Stimulated activated CD4-positive, alpha-beta T cell treated with anti-CD3 and anti-CD28 coated beads, Interleukin-15, amount 100 ng/mL, for 48 hours (primary cell): ENCODE measurements around the gene RNASE8.

ENCODE experiments used
- DNase-seq, 2 donors: peaks; one replicate each; pipeline ENCODE4 v3.0.0-alpha.2; 2020; ENCODE audit warnings: low read depth in 2 of 2

Gene RNASE8

DNA sequence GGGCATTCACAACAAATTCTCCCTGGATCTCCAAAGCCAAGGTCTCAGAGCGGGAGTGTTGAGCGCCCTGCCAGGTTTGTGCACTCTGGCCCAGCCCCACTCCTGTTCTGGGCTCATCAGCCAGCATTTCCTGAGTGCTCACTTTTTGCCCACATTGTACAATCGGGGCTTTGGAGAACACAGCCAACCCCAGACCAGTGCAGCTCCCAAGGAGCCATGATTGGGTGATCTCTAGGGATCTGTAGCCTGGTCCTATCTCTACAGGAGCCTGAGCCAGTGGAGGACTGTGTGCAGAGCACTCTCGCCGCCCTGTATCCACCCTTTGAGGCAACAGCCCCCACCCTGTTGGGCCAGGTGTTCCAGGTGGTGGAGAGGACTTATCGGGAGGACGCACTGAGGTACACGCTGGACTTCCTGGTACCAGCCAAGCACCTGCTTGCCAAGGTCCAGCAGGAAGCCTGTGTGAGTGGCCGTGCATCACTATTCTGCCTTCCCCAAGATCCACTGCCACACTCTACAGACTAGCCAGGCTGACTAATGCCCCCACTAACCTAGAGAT lies 15.2 kb downstream of the RNASE8 start:
- no peak for DNase-seq

DNA sequence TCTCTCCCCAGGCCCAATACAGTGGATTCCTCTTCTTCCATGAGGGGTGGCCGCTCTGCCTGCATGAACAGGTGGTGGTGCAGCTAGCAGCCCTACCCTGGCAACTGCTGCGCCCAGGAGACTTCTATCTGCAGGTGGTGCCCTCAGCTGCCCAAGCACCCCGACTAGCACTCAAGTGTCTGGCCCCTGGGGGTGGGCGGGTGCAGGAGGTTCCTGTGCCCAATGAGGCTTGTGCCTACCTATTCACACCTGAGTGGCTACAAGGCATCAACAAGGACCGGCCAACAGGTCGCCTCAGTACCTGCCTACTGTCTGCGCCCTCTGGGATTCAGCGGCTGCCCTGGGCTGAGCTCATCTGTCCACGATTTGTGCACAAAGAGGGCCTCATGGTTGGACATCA lies 16.3 kb downstream of the RNASE8 start:
- no peak for DNase-seq

DNA sequence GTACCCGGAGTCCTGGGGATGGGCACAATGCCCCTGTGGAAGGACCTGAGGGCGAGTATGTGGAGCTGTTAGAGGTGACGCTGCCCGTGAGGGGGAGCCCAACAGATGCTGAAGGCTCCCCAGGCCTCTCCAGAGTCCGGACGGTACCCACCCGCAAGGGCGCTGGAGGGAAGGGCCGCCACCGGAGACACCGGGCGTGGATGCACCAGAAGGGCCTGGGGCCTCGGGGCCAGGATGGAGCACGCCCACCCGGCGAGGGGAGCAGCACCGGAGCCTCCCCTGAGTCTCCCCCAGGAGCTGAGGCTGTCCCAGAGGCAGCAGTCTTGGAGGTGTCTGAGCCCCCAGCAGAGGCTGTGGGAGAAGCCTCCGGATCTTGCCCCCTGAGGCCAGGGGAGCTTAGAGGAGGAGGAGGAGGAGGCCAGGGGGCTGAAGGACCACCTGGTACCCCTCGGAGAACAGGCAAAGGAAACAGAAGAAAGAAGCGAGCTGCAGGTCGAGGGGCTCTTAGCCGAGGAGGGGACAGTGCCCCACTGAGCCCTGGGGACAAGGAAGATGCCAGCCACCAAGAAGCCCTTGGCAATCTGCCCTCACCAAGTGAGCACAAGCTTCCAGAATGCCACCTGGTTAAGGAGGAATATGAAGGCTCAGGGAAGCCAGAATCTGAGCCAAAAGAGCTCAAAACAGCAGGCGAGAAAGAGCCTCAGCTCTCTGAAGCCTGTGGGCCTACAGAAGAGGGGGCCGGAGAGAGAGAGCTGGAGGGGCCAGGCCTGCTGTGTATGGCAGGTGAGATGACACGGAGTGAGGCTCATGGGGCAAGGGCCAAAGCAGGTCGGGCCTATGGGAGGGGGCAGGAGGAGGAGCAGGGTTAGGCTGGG lies 17.0 kb downstream of the RNASE8 start:
- no peak for DNase-seq

- no peak for DNase-seq
Measured at GRCh38 chr14:21075719-21076437, 18.3 kb downstream of the RNASE8 start.

DNA sequence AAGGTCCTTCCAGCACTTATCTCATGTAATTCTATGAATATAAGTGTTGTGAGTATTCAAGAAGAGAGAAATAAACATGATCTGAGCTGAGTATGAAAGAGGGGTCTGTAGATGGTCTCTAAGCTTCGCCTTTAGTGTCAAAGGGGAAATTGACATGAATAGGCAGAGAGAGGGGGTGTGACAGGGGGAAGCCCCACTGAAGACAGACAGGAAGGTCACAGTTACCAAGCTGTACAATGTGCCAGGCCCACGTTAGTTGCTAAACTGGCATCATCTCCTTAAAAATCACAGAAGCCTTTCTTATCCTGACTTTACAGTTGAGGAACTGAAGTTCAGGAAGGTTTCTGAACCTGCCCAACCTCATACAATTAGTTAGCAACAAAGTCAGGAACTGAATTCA lies 20.1 kb downstream of the RNASE8 start:
- no peak for DNase-seq

DNA sequence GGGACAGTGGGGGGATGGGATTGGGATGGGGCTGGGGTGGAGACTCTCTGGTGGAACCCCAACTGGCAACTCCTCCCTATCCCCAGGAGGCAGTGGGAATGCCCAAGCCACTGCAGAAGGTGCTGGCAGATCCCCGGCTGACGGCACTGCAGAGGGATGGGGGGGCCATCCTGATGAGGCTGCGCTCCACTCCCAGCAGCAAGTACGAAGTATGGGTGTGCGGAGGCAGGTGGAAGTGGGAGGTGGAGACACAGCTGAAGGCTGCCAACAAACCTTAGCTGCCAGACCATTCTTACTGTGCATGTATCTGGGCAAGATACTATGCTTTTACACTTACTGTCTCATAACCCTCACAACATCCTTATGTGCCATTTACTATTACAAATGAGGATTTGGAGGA lies 20.7 kb downstream of the RNASE8 start:
- no peak for DNase-seq

GRCh38 chr14:21078726-21079125 lies 21.1 kb downstream of the RNASE8 start:
- DNase-seq, result no peak

DNA sequence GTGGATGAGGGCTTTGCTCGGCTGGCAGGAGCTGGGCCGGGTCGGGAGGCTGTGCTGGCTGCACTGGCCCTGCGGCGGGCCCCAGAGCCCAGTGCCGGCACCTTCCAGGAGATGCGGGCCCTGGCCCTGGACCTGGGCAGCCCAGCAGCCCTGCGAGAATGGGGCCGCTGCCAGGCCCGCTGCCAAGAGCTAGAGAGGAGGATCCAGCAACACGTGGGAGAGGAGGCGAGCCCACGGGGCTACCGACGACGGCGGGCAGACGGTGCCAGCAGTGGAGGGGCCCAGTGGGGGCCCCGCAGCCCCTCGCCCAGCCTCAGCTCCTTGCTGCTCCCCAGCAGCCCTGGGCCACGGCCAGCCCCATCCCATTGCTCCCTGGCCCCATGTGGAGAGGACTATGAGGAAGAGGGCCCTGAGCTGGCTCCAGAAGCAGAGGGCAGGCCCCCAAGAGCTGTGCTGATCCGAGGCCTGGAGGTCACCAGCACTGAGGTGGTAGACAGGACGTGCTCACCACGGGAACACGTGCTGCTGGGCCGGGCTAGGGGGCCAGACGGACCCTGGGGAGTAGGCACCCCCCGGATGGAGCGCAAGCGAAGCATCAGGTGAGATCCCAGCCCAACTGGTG lies 24.0 kb downstream of the RNASE8 start:
- no peak for DNase-seq

DNA sequence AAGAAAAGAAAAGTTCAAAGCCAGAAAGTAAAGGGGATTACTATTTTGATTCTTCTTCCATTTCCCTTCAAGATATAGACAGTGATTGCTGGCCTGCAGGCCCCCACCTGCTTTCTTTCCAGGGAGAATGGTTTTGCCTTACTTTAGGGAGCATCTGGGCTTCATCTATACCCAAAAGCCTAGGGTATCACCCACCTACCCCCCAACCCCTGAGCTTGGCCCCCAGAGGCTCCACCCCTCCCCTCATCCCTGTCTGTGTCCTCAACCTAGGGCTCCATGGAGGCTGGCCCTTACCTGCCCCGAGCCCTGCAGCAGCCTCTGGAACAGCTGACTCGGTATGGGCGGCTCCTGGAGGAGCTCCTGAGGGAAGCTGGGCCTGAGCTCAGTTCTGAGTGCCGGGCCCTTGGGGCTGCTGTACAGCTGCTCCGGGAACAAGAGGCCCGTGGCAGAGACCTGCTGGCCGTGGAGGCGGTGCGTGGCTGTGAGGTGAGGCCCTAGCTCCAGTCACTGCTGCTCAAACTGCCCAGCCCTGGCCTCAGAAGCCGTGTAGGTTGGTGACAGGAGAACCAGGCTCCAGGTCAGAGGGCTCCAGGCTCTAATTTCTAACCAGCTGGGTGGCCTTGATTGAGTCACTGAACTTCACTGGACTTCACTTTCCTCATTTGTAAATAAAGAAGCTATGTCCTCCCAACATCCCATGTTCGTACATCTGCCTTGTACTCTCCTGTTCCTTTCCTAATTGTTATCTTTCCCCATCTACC lies 26.1 kb downstream of the RNASE8 start:
- no peak for DNase-seq

DNA sequence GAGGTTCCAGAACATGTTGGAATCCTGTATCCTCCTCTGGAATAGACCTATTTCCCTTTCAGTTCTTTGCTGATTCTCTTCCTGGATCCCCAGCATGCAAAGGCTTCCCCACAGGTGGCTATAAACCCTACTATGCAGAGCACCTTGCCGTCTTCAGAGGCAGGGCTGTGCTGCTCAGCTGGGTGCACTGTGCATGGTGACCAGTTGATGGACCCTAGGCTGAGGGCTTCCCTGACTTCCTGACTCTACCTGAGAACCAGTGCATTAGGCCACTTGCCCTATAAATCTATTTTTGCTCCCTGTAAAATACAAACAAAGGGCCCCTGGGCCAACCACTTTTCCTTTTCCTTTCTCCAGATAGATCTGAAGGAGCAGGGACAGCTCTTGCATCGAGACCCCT lies 26.8 kb downstream of the RNASE8 start:
- no peak for DNase-seq

DNA sequence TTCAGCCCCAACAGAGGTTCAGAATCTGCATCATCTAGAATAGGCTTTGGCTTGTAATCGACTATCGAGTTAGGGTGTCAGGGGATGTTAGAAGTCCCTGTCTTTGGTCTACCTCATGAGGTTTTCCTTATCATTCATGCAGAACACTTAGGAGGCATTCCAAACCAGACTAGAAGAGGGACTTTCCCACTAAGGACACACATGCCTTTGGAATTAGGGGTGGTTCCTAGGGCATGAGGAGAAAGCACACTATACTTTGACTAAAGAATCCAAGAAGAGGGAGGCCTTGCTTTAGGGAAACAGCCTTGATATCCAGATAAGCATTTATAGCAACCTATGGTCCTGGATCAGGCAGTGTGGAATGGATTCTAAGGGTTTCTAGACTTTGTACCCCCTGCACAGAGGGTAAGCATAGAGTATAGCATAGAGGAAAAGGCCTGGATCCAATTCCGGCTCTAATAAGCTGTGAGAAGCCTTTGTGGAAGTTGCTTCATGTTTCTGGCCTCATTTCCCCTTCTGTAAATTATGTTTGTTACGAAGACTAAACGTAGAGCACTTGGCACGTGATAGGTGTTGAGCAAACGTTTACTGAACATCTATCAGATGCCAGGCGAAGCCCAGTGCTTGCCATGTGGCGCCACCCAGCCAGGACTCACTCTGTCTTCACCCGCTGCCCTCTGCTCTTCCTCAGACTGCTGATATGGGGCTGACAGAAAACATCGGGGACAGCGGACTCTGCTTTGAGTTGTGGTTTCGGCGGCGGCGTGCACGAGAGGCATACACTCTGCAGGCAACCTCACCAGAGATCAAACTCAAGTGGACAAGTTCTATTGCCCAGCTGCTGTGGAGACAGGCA lies 27.6 kb downstream of the RNASE8 start:
- no peak for DNase-seq

DNA sequence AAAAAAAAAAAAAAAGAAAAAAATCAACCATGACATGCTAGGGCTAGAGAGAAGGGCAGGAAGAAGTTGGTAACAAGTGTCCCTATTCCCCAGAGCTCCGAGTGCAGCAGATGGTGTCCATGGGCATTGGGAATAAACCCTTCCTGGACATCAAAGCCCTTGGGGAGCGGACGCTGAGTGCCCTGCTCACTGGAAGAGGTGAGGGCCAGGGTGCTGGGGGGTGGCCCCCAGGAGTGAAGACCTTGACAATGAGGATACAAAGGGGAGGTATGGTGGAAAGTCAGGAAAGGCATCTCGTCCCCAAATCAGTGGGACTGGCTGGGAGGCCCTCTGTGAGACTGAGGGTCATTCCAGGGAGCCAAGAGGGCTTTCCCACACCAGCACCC lies 29.3 kb downstream of the RNASE8 start:
- DNase-seq, result no peak

DNA sequence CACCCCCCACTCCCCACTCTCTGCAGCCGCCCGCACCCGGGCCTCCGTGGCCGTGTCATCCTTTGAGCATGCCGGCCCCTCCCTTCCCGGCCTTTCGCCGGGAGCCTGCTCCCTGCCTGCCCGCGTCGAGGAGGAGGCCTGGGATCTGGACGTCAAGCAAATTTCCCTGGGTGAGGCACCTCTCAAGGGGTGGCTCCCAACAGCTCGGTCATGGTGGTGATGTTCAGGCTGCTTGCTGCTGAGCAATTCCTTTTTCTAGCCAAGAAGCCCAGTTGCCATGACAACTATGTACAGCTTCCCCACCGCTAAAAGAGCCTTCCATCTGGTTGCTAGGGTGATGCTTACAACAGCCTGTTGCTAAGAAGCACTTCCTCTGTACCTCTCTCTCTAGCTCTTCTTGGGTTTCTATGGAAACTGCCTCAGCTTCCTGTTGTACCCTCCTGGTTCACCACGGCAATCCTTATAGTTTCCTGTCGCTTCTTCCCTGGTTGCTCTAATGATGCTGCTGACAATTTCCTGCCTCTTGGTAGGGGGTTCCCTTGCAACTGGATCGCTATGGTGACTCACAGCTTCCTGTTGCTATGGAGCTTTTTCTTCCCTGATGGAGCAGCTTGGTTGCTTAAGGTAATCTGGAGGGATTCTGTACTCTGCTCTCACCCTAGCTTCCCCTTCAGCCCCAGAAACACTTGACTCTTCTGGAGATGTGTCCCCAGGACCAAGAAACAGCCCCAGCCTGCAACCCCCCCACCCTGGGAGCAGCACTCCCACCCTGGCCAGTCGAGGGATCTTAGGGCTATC lies 29.9 kb downstream of the RNASE8 start:
- no peak for DNase-seq

- no peak for DNase-seq
Measured at GRCh38 chr14:21088687-21089086, 31.1 kb downstream of the RNASE8 start.

GRCh38 chr14:21089271-21089670 lies 31.6 kb downstream of the RNASE8 start:
- no peak for DNase-seq

DNA sequence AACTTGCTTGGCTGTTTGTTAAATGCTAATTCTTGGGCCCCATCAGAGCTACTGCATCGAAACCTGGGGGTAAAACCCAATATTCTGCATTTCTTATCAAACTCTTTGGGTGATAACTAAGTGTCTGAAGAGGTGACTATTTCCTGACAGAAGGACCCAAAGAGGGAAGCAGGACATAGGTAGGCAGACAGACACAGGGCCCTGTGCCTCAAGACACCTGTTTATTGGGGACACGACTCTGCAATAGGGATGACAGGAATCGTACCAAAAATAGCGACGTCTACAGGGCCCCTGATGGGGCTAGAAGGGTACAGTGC lies 32.2 kb downstream of the RNASE8 start:
- DNase-seq, result no peak

DNA sequence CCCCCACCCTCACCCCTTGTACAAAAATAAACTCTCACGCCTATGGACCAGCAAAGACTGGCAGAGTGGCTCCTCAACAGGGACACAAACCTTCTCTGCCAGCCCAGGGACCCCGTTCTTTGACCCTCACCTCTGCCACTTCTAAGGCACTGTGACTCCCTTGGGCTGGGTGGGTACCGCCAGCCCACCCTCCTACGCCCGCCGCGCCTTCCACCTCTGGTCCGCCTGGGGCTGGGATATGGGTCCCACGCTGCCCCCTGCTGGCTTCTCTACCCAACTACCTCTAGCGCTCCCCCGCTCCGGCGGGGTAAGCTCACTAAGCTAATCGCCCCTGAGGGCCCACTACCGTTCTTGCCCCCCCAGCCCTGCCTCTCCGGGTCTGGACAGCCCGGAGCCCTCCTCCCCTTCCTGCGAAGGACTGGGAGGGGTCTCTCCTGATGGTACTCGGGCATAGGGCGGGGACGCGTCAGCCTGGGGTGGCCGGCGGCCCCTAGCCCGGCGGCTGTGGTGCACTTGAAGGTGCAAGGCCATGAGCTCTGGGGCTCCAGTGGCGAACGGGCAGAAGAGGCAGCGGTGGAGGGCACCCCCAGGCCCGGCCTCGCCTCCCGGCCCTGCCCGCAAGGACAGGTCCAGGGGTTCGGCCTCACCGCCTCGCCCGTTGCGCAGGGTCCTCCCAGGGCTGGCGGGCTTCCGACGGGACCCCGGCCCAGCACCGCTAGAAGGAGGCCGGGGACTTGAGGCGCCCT lies 32.7 kb downstream of the RNASE8 start:
- DNase-seq, result no peak

DNA sequence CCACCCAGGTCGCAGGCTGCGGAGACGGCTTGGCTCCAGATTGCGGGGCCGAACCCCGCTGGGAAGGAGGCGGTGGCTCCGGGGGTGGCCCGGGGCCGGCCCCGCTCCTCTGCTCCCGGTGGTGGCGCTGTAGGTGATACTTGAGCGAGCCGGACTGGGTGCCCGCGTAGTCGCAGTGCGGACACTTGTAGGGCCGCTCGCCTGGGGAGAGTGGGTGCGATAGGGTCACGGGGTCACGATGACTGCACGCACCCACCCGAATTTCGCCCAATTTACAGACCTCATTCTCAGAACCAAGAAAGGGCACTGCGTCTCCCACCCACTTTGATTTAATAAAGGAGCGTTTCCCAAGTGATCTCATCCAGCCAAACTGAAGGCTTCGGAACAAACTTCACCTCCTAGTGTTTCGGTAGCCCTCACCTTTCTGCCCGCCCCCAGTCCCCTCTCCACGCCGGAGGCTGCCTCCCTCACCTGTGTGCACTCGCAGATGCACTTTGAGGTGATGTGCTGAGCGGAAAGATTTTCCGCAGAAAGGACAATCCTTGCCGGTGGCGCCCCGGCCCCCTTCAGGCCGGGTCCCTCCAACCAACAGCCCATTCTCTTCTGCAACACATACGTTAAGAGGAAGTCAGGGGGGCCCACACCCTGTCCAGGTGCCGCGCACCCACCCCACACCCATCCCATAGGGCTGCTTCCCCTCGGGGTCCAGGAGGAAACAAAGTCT lies 33.5 kb downstream of the RNASE8 start:
- DNase-seq, result no peak

DNA sequence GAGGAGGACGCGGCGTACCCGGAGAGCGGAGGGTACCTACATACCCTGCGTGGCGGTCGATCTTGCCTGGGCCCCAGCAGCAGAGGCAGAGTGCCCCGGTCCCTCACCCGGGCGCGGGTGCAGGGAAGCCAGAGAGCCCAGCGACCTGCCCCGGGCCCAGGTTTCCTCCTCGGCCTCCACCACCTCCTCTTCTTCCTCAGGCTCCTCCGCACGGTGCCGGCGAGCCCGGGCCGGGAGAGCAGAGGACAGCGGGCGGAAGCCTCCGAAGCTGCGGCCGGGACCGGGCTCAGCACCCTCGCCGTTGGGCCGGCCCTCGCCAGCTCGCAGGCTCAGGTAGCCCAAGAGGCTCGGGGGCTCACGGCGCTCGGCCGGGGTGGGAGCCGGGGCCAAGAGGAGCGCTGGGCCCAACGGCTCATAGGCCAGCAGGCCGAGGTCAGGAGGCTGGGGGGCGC lies 34.2 kb downstream of the RNASE8 start:
- no peak for DNase-seq
